Tibial artery (tissue), 4 donors: ENCODE measurements around the gene BMAL1.

Experiments used
- DNase-seq, 2 donors: peaks; one replicate each; pipeline ENCODE4 v3.0.0-alpha.2; 2019
- H3K27ac ChIP-seq, 2 donors: fragments of 200-600 bp; sonication (generic) in 1 of 2; 1 replicate in 1 of 2; 2 replicates in 1 of 2; pipeline ENCODE4 v1.5.1; 2018 to 2019; ENCODE audit warnings: mild to moderate bottlenecking in 1 of 2
- H3K27me3 ChIP-seq, 2 donors: fragments of 200-600 bp; sonication (generic) in 1 of 2; one replicate each; pipeline versions ENCODE4 v1.5.1 to v1.6.0; 2016 to 2019
- H3K36me3 ChIP-seq, 3 donors: fragments of 200-600 bp; sonication (generic) in 2 of 3; one replicate each; pipeline ENCODE4 v1.5.1; 2016 to 2019; ENCODE audit warnings: mild to moderate bottlenecking in 2 of 3
- H3K4me1 ChIP-seq, 4 donors: fragments of 200-600 bp; sonication (generic) in 2 of 4; 1 replicate in 3 of 4; 2 replicates in 1 of 4; pipeline ENCODE4 v1.5.1; 2016 to 2019
- H3K4me3 ChIP-seq, 2 donors: fragments of 200-600 bp; sonication (generic) in 1 of 2; 1 replicate in 1 of 2; 2 replicates in 1 of 2; pipeline ENCODE4 v1.5.1; 2018 to 2019; ENCODE audit warnings: mild to moderate bottlenecking in 2 of 2
- H3K9me3 ChIP-seq, 3 donors: fragments of 200-600 bp; sonication (generic) in 1 of 3; one replicate each; pipeline ENCODE4 v1.5.1; 2016 to 2019
- intact Hi-C: fragments of 100-400 bp; cut with DNase I; formaldehyde crosslinking; loops from one replicate; pipeline ENCODE4 v1.15.0; 2023; ENCODE audit warnings: low total_unique reads
- TF ChIP-seq, protein P1 (sequence below), 2 experiments: fragments of 200-600 bp in 1 of 2; fragments of 450-650 bp in 1 of 2; IDR thresholded peaks; one replicate each; pipeline ENCODE4 v1.5.1; 2017 to 2019; ENCODE audit warnings: antibody characterized with exemption in 2 of 2, mild to moderate bottlenecking in 1 of 2, moderate library complexity in 1 of 2

BMAL1 gene

DNA sequence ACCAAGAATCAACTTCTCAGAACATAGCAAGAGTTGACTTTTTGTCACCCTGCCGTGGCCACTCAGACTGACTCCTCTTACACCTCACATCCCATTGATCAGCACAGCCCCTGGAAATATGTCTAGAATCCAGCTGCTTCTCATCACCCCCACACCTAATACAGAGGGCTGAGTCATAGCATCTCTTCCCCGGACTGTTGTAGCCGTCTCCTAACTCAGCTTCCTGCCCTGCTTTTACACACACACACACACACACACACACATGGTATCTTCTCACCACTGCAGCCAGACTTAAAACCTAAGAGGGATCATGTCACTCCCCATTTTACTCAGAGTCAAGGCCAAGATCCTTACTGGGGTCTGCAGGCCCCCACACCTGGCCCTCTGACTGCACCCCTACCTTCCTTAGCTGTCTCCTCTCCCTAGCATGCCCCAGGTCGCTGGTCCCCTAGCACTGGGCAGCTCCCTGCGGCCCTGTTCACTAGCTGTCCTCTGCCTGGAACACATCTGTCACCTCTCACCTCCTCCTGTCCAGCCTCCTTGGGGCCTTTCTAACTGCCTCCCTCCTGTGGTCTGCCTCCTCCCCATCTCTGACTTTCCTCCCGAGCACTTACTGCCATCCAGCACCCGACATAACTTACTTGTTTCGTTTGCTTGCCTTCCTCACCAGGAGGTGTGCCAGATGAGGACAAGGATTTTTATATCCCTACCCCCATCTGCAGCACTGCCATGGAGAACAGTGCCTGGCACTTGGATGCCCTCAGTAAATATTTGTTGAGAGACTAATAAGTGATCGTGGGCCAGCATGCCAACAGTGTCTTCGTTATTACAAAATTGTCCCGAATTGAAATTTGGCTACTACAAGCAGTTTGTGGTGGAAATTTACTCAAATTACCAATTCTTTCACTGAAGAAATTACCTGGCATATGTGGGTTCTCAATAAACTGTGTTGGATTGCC, 61.9 kb downstream of the BMAL1 start:
- Histone ChIP-seq H3K9me3 (no peaks in the 10 kb centered on the region), H3K27me3 (no peaks in the 10 kb centered on the region), H3K27ac (peak overlapping the region in 1 of 2 donors; percentile 48), H3K36me3 (no peaks in the 10 kb centered on the region), H3K4me1 (peaks cover 0 to 40% (median 26%) of the 10 kb centered on the region in 4 donors), H3K4me3 (no peak overlapping the region)
- DNase-seq: no peak
- TF ChIP-seq, protein P1, sequence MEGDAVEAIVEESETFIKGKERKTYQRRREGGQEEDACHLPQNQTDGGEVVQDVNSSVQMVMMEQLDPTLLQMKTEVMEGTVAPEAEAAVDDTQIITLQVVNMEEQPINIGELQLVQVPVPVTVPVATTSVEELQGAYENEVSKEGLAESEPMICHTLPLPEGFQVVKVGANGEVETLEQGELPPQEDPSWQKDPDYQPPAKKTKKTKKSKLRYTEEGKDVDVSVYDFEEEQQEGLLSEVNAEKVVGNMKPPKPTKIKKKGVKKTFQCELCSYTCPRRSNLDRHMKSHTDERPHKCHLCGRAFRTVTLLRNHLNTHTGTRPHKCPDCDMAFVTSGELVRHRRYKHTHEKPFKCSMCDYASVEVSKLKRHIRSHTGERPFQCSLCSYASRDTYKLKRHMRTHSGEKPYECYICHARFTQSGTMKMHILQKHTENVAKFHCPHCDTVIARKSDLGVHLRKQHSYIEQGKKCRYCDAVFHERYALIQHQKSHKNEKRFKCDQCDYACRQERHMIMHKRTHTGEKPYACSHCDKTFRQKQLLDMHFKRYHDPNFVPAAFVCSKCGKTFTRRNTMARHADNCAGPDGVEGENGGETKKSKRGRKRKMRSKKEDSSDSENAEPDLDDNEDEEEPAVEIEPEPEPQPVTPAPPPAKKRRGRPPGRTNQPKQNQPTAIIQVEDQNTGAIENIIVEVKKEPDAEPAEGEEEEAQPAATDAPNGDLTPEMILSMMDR (IDR thresholded peaks at IDR 0.05): no peak
- intact Hi-C loops: loop anchor here (5.0 to 10.0 kb wide), 3 partner anchors 57 to 375 kb away; no protein-coding TSS in a partner anchor

GRCh38 chr11:13341026-13341425, 63.4 kb downstream of the BMAL1 start:
- intact Hi-C loops: loop anchor here (5.0 to 10.0 kb wide), 2 partner anchors 129 to 376 kb away; no protein-coding TSS in a partner anchor
- TF ChIP-seq, protein P1 (IDR thresholded peaks at IDR 0.05): no peak
- H3K27ac ChIP-seq: no peak overlapping the region
- H3K4me3 ChIP-seq: no peak overlapping the region
- no peaks in the 10 kb centered on the region for H3K9me3 ChIP-seq
- DNase-seq: no peak
- no peaks in the 10 kb centered on the region for H3K27me3 ChIP-seq
- peaks cover 0 to 29% (median 23%) of the 10 kb centered on the region in 4 donors for H3K4me1 ChIP-seq
- H3K36me3 ChIP-seq: no peaks in the 10 kb centered on the region

- H3K9me3 ChIP-seq: no peaks in the 10 kb centered on the region
Observed at GRCh38 chr11:13343067-13343466, 65.5 kb downstream of the BMAL1 start.

GRCh38 chr11:13343931-13344717, 66.5 kb downstream of the BMAL1 start:
- Histone ChIP-seq H3K36me3 (no peaks in the 10 kb centered on the region), H3K9me3 (no peaks in the 10 kb centered on the region), H3K4me1 (peaks cover 0 to 12% (median 10%) of the 10 kb centered on the region in 4 donors), H3K27ac (no peak overlapping the region), H3K4me3 (no peak overlapping the region), H3K27me3 (no peaks in the 10 kb centered on the region)
- intact Hi-C loops: loop anchor here (5.0 to 10.0 kb wide), 2 partner anchors 132 to 379 kb away; no protein-coding TSS in a partner anchor
- DNase-seq: peak; percentile 64 to 79
- TF ChIP-seq, protein P1 (IDR thresholded peaks at IDR 0.05): peak; percentile 78 to 87

More at GRCh38 chr11:13343067-13343466, 65.5 kb downstream of the BMAL1 start:
- DNase-seq: no peak
- Histone ChIP-seq H3K36me3 (no peaks in the 10 kb centered on the region), H3K27ac (no peak overlapping the region), H3K27me3 (no peaks in the 10 kb centered on the region), H3K4me1 (peaks cover 0 to 22% (median 21%) of the 10 kb centered on the region in 4 donors), H3K4me3 (no peak overlapping the region)
- intact Hi-C loops: loop anchor here (5.0 to 10.0 kb wide), 2 partner anchors 131 to 378 kb away; no protein-coding TSS in a partner anchor
- TF ChIP-seq, protein P1 (IDR thresholded peaks at IDR 0.05): no peak

- intact Hi-C loops: loop anchor here (5.0 to 10.0 kb wide), 2 partner anchors 133 to 380 kb away; no protein-coding TSS in a partner anchor
- Histone ChIP-seq H3K9me3 (no peaks in the 10 kb centered on the region), H3K27me3 (no peaks in the 10 kb centered on the region), H3K36me3 (no peaks in the 10 kb centered on the region), H3K4me1 (peaks cover 0 to 5% (median 3%) of the 10 kb centered on the region in 4 donors), H3K27ac (no peak overlapping the region), H3K4me3 (no peak overlapping the region)
- TF ChIP-seq, protein P1 (IDR thresholded peaks at IDR 0.05): no peak
- DNase-seq: no peak
Observed at GRCh38 chr11:13344818-13345217, 67.2 kb downstream of the BMAL1 start.
